Measurements from ENCODE around the gene TARS3. TPM values are rescaled to one million over a fixed set of nuclear protein-coding genes. Genes with fewer than 3 reads are reported as not detected.

Gene TARS3
- total and polyA plus RNA-seq, 4 donors = 3.4 to 29.0 (median 6.0) TPM

DNA sequence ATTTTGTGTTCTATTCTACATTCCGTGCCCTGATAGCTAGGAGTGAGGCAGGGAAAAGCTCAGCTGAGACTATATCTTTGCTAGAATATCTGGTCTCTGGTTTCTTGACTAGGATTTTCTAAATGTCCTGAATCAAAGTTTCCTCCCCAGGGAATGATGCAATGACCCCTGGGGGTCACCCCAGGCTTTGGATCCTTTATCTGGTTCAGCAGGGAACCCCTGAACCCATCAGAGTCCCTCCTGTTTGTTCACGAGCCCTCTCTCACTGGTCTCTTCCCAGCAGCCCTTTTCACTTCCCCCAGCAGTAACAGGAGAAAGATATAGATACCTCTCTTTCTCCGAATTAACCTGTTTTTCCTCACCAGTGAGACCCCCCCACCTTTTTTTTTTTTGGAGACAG lies 86.4 kb downstream of the TARS3 start:
- Histone ChIP-seq H3K27ac (ENCODE audit: low read depth in 1 of 2, low read length in 1 of 2) (no peak overlapping the region), H3K4me3 (no peak overlapping the region), H3K27me3 (ENCODE audit: control insufficient read depth in 3 of 3, insufficient read depth in 3 of 3, low read length in 2 of 3) (no peaks in the 10 kb centered on the region), H3K9me3 (ENCODE audit: control insufficient read depth in 4 of 4, insufficient read depth in 3 of 4, low read length in 3 of 4) (no peaks in the 10 kb centered on the region), H3K9ac (ENCODE audit: insufficient read depth in 1 of 2, low read length in 2 of 2) (no peak overlapping the region), H3K4me1 (ENCODE audit: control insufficient read depth in 5 of 5, insufficient read depth in 5 of 5, low read length in 5 of 5) (peaks cover 0 to 9% (median 5%) of the 10 kb centered on the region in 5 donors), H3K36me3 (ENCODE audit: control insufficient read depth in 4 of 4, insufficient read depth in 4 of 4, low read length in 4 of 4) (peaks cover 7 to 18% (median 14%) of the 10 kb centered on the region in 4 donors)
- DNase-seq (no peak), ATAC-seq (ENCODE audit: insufficient read depth, low FRiP score) (no peak)
- WGBS, 2 donors = 93 to 95% methylated on average over 3 of the region's 3 CpGs
- TF ChIP-seq, protein P1, sequence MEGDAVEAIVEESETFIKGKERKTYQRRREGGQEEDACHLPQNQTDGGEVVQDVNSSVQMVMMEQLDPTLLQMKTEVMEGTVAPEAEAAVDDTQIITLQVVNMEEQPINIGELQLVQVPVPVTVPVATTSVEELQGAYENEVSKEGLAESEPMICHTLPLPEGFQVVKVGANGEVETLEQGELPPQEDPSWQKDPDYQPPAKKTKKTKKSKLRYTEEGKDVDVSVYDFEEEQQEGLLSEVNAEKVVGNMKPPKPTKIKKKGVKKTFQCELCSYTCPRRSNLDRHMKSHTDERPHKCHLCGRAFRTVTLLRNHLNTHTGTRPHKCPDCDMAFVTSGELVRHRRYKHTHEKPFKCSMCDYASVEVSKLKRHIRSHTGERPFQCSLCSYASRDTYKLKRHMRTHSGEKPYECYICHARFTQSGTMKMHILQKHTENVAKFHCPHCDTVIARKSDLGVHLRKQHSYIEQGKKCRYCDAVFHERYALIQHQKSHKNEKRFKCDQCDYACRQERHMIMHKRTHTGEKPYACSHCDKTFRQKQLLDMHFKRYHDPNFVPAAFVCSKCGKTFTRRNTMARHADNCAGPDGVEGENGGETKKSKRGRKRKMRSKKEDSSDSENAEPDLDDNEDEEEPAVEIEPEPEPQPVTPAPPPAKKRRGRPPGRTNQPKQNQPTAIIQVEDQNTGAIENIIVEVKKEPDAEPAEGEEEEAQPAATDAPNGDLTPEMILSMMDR (IDR thresholded peaks at IDR 0.05; ENCODE audit: control extremely low read depth, extremely low read depth) = no peak

DNA sequence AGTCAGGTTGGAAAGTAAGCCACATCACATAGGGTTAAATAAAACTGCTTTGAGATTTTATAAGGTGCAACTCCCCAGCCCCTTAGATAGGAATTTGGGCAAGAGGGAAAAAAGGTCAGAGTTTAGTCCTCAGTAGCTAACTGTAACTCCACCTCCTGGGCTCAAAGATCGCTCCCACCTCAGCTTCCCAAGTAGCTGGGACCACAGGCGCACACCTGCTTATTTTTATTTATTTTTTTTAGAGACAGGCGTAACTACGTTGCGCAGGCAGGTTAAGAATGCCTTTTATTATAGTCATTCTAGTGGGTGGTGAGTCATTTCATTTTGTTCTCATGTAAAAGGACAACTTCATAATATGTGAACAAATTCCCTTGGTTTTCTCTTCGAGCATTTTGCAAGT lies 86.8 kb downstream of the TARS3 start:
- Histone ChIP-seq H3K4me3 (no peak overlapping the region), H3K9me3 (ENCODE audit: control insufficient read depth in 4 of 4, insufficient read depth in 3 of 4, low read length in 3 of 4) (no peaks in the 10 kb centered on the region), H3K9ac (ENCODE audit: insufficient read depth in 1 of 2, low read length in 2 of 2) (no peak overlapping the region), H3K27me3 (ENCODE audit: control insufficient read depth in 3 of 3, insufficient read depth in 3 of 3, low read length in 2 of 3) (no peaks in the 10 kb centered on the region), H3K4me1 (ENCODE audit: control insufficient read depth in 5 of 5, insufficient read depth in 5 of 5, low read length in 5 of 5) (peaks cover 0 to 9% (median 5%) of the 10 kb centered on the region in 5 donors), H3K36me3 (ENCODE audit: control insufficient read depth in 4 of 4, insufficient read depth in 4 of 4, low read length in 4 of 4) (peaks cover 7 to 16% (median 13%) of the 10 kb centered on the region in 4 donors), H3K27ac (ENCODE audit: low read depth in 1 of 2, low read length in 1 of 2) (no peak overlapping the region)
- no peak for DNase-seq
- WGBS, 2 donors = 86 to 88% methylated on average over 6 of the region's 6 CpGs
- TF ChIP-seq, protein P1 (IDR thresholded peaks at IDR 0.05; ENCODE audit: control extremely low read depth, extremely low read depth) = no peak
- no peak for ATAC-seq (ENCODE audit: insufficient read depth, low FRiP score)

DNA sequence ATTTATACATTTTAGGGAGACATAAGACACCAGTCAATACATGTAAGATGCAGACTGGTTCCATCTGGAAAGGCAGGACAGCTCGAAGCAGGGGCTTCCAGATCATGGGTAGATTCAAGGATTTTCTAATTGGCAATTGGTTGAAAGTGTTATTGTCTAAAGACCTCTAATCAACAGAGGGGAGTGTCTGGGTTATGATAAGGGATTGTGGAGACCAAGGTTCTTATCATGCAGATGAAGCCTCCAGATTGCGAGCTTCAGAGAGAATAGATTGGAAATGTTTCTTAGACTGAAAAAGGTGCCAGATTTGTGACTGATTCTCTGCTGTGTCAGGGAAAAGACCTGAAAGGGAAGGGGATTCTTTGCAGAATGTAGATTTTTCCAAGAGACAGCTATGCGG lies 87.2 kb downstream of the TARS3 start:
- Histone ChIP-seq H3K27me3 (ENCODE audit: control insufficient read depth in 3 of 3, insufficient read depth in 3 of 3, low read length in 2 of 3) (no peaks in the 10 kb centered on the region), H3K9ac (ENCODE audit: insufficient read depth in 1 of 2, low read length in 2 of 2) (no peak overlapping the region), H3K4me3 (no peak overlapping the region), H3K36me3 (ENCODE audit: control insufficient read depth in 4 of 4, insufficient read depth in 4 of 4, low read length in 4 of 4) (peaks cover 7 to 14% (median 10%) of the 10 kb centered on the region in 4 donors), H3K4me1 (ENCODE audit: control insufficient read depth in 5 of 5, insufficient read depth in 5 of 5, low read length in 5 of 5) (peaks cover 0 to 7% (median 5%) of the 10 kb centered on the region in 5 donors), H3K9me3 (ENCODE audit: control insufficient read depth in 4 of 4, insufficient read depth in 3 of 4, low read length in 3 of 4) (no peaks in the 10 kb centered on the region), H3K27ac (ENCODE audit: low read depth in 1 of 2, low read length in 1 of 2) (no peak overlapping the region)
- ATAC-seq (ENCODE audit: insufficient read depth, low FRiP score) = no peak
- WGBS, 2 donors = 88 to 93% methylated on average over 3 of the region's 3 CpGs
- DNase-seq = no peak
- TF ChIP-seq, protein P1 (IDR thresholded peaks at IDR 0.05; ENCODE audit: control extremely low read depth, extremely low read depth) = no peak
